HG03432 (cell line): ENCODE measurements around the gene AGPS.

ENCODE experiments used
- ATAC-seq: cut with Tn5 transposase; IDR thresholded peaks from one replicate; pipeline ENCODE4 v1.9.1; 2021; ENCODE audit warnings: mild to moderate bottlenecking, moderate library complexity; ENCODE audit not compliant: unreplicated experiment

Gene AGPS

GRCh38 chr2:177582000-177582399, 189.4 kb downstream of the AGPS start:
- ATAC-seq: no peak

DNA sequence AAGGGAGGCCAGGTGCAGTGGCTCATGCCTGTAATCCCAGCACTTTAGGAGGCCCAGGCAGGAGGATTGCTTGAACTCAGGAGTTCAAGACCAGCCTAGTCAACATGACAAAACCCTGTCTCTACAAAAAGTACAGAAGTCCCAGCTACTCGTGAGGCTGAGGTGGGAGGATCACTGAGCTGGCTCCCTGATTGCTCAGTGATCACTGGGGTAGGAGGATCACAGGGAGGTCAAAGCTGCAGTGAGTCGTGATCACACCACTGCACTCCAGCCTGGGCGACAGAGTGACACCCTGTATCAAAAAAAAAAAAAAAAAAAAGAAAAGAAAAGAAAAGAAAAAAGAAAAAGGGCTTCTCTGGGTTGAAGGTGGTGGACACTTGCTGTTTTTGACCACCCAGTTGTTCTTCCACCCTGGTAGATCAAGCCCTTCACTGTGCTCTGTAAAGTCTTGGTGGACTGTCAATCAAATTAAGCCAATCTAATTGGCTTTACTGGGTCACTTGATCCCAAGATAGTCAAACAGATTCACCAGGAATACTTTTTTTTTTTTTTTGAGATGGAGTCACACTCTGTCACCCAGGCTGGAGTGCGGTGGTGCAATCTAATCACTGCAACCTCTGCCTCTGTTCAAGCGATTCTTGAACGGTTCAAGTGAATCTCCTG, 191.6 kb downstream of the AGPS start:
- no peak for ATAC-seq

GRCh38 chr2:177585234-177585863, 192.8 kb downstream of the AGPS start:
- no peak for ATAC-seq

- ATAC-seq: no peak
Measured at GRCh38 chr2:177586154-177586553, 193.6 kb downstream of the AGPS start.

DNA sequence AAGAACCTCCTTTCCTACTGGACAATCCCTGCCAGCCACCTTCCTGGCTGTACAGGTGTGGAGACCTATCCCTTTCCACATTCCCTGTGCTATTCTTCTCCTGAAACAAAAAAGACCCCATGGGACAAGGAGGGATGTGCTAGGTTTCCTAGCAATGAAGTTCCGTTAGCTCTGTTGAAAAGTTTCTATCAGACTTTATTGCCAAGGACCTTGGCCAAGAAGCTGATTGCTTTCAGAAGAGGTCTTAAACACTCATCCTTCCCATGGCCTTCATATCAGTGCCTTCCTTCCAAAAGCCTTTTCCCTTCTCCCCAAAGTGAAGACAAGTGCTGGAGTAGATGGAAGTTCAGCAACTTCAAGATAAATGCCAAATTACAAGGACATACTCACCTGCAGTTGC, 194.8 kb downstream of the AGPS start:
- ATAC-seq: no peak

GRCh38 chr2:177588671-177589070, 196.1 kb downstream of the AGPS start:
- no peak for ATAC-seq

GRCh38 chr2:177589186-177589585, 196.6 kb downstream of the AGPS start:
- no peak for ATAC-seq

DNA sequence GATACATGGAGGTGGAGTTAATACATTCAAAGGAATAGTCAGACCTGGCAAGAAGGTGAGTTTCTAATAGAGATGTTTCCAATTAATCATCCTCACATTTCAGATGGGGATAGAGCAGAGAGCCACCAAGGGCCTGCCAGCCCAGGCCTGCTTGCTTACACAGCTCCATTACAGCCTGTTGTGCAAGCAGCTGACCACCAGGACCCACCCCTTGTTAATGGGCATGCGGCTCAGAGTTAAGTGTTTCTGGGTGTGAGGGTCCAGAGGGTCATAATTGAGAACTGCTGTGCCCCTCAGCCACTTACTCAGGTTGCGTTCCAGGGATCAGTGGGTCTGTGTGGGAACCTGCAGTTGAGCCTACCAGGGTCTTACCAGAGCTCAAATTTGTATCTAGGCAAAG, 199.8 kb downstream of the AGPS start:
- ATAC-seq: no peak

DNA sequence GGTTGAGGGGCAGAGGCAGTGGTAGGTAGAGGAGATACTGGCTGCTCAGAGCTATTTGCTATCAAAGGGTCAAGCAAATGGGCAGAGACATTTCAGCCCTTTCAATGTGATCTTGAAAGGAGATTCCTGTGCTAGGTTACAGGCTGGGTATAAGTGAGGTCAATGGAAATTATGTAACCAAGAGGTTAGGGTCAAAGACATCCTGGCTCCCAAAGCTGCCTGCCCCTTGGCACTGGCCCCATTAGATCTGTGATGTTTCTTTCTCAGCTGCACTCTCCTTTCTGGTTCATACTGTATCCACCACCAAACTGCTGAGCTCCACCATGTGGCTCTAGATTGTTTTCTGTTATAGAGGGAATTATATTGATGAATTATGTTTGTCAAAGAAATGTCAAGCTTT, 200.4 kb downstream of the AGPS start:
- ATAC-seq: no peak

DNA sequence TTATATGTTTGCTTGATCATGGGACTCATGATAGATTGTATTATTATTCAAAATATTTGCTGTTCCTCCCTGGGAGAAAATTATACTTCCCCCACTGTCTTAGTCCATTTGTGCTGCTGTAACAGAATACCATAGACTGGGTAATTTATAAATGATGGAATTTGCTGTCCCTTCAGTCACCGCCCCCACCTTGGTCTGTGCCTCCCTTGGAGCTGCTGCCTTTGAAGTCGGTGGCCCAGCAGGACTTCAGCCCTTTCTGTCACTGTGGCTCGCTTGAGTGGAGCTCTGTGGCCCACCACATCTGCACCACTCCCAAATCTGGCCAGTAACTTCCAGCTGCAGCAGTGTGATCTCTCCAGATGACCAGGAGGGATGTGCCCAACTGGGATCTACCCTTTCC, 200.8 kb downstream of the AGPS start:
- ATAC-seq: no peak
